ENCODE results near the gene SRA1.
"Not testable (repeated sequence)": the region's sequence is repeated elsewhere in the genome, so short reads cannot be mapped to it uniquely, and the experiment has no call there.

Gene SRA1

GRCh38 chr5:140557136-140557805 lies at the start of gene SRA1:
TSS of gene SRA1 (minus strand) at chr5:140557473. CDS start at chr5:140557452, 21 bp downstream.
- DNase-seq = peak; percentile 87

GRCh38 chr5:140607031-140607430 lies 49.8 kb upstream of the SRA1 start:
- peak; percentile 17 for DNase-seq

GRCh38 chr5:140605879-140606278 lies 48.6 kb upstream of the SRA1 start:
- no peak for DNase-seq

GRCh38 chr5:140603734-140604133 lies 46.5 kb upstream of the SRA1 start:
- no peak for DNase-seq

- not testable (repeated sequence) for DNase-seq
Observed at GRCh38 chr5:140603446-140603698, 46.1 kb upstream of the SRA1 start.

- no peak for DNase-seq
Observed at GRCh38 chr5:140602147-140602546, 44.9 kb upstream of the SRA1 start.

- no peak for DNase-seq
Observed at GRCh38 chr5:140600096-140600495, 42.8 kb upstream of the SRA1 start.

DNA sequence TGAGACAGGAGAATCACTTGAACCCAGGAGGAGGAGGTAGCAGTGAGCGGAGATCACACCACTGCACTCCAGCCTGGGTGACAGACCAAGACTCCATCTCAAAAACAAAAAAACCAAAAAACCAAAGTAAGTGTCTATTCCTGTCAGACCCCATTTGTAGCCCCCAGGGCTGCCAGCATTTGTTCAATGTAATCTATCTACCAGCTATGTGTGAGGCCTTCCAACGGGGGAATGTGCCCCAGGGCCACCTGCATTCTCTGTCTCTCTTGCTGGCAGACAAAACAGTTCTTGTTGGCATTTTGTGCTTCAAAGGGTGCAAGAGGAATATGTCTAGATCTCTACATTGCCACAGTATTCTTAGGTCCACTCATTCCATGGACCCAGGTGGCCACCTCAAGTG lies 41.6 kb upstream of the SRA1 start:
- DNase-seq = no peak

- DNase-seq = no peak
Observed at GRCh38 chr5:140596321-140596741, 39.1 kb upstream of the SRA1 start.

- DNase-seq = no peak
Observed at GRCh38 chr5:140595538-140596300, 38.4 kb upstream of the SRA1 start.

- DNase-seq = no peak
Observed at GRCh38 chr5:140594169-140594568, 36.9 kb upstream of the SRA1 start.

GRCh38 chr5:140593070-140593469 lies 35.8 kb upstream of the SRA1 start:
- not testable (repeated sequence) for DNase-seq

GRCh38 chr5:140591747-140592372 lies 34.6 kb upstream of the SRA1 start:
- DNase-seq = peak; percentile 76

DNA sequence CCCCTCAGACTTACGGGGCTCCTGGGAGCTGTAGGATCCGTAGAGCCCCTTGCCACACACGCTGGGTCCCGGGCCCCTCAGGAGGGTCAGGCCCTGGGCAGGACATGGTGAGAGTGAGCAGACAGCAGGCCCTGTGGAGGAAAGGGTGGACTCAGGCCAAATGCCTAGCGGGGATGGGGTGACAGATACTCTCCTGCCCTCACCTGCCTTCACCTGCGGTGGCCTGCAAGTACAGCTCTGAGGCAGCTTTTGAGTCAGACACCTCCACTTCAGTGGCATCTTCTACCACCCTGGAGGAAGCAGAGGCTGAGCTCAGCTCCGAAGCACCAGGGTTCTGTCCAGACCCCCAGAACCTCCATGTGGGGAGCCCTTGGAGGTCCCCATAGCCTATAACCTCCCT lies 33.6 kb upstream of the SRA1 start:
- no peak for DNase-seq

- peak; percentile 66 for DNase-seq
Observed at GRCh38 chr5:140588311-140589070, 31.2 kb upstream of the SRA1 start.

- no peak for DNase-seq
Observed at GRCh38 chr5:140587495-140587894, 30.2 kb upstream of the SRA1 start.

- DNase-seq = not testable (repeated sequence)
Observed at GRCh38 chr5:140579188-140579747, 22.0 kb upstream of the SRA1 start.

- DNase-seq = no peak
Observed at GRCh38 chr5:140576776-140577201, 19.5 kb upstream of the SRA1 start.

- DNase-seq = peak; percentile 50
Observed at GRCh38 chr5:140575309-140575708, 18.0 kb upstream of the SRA1 start.

DNA sequence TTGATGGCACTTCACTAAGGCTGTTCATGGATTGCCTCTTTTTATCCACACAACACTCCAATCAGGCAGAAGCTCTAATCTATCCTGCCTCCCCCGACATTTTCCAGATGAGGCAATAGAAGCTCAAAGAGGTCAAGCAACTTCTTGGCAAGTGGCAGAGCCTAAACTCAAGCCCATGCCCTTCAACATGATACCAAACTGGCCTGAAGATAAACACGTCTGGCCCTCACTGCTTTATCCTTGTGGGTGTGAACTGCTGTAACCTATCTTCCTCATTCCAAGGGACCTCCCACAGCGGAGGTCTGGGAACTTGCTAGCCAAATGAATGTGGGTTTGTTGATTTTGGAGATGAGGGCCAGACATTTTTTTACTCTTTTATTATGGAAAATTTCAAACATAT lies 16.9 kb upstream of the SRA1 start:
- DNase-seq = no peak

- no peak for DNase-seq
Observed at GRCh38 chr5:140573683-140574082, 16.4 kb upstream of the SRA1 start.

DNA sequence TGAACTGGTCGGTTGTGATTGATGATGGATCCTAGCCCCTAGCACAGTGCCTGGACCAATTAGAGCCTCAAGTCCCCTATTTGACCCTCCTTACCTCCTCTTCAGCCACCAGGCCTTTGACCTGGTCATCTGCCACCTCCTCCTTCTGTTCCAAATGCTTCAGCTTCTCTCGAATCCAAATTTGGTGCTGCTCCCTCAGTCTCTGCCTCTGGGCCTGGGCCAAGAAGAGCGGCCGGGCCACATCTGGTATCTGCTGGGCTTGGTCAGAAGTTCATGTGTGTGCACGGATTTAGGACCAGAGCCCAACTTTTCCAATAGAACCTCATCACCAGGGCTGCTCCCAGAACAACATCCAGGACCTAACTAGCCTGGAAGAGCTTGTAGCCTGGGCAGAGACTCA lies 13.8 kb upstream of the SRA1 start:
- no peak for DNase-seq

GRCh38 chr5:140570488-140570887 lies 13.2 kb upstream of the SRA1 start:
- no peak for DNase-seq
